H9 (cell line): ENCODE data around the gene ANKRD28. TPM values are rescaled to one million over a fixed set of nuclear protein-coding genes. Genes with fewer than 3 reads are reported as not detected.

Experiments
- DNase-seq: peaks from one replicate; pipeline ENCODE4 v3.0.0-alpha.2; 2017
- H2AFZ ChIP-seq: one replicate; pipeline ENCODE4 v1.6.1; 2013; ENCODE audit warnings: mild to moderate bottlenecking, low read length, control low read depth, moderate library complexity
- H2AK5ac ChIP-seq: 2 replicates; pipeline ENCODE4 v1.6.1; 2013; ENCODE audit warnings: low read length, control low read depth, mixed read lengths; ENCODE audit not compliant: insufficient read length
- H2BK120ac ChIP-seq: one replicate; pipeline ENCODE4 v1.6.1; 2013; ENCODE audit warnings: low read depth, mild to moderate bottlenecking, low read length, control low read depth, inconsistent platforms; ENCODE audit not compliant: poor library complexity, severe bottlenecking
- H2BK12ac ChIP-seq: 2 replicates; pipeline ENCODE4 v1.6.1; 2013; ENCODE audit warnings: low read length, control low read depth, mixed read lengths, low read depth; ENCODE audit not compliant: insufficient read length
- H2BK15ac ChIP-seq: 2 replicates; pipeline ENCODE4 v1.6.1; 2013; ENCODE audit warnings: low read depth, low read length, control low read depth
- H2BK20ac ChIP-seq: one replicate; pipeline ENCODE4 v1.6.1; 2013; ENCODE audit warnings: low read depth, mild to moderate bottlenecking, low read length, control low read depth, inconsistent platforms; ENCODE audit not compliant: poor library complexity, severe bottlenecking
- H2BK5ac ChIP-seq: 2 replicates; pipeline ENCODE4 v1.6.1; 2013; ENCODE audit warnings: low read length, control low read depth, mixed read lengths; ENCODE audit not compliant: insufficient read length
- H3K14ac ChIP-seq: 2 replicates; pipeline ENCODE4 v1.6.1; 2013; ENCODE audit warnings: low read length, control low read depth; ENCODE audit not compliant: insufficient read depth
- H3K18ac ChIP-seq: 2 replicates; pipeline ENCODE4 v1.6.1; 2013; ENCODE audit warnings: low read depth, mild to moderate bottlenecking, mixed read lengths, low read length, control low read depth; ENCODE audit not compliant: insufficient read length
- H3K23ac ChIP-seq: 2 replicates; pipeline ENCODE4 v1.6.1; 2013; ENCODE audit warnings: low read length, control low read depth, mixed read lengths, low read depth; ENCODE audit not compliant: insufficient read length
- H3K23me2 ChIP-seq: 2 replicates; pipeline ENCODE4 v1.6.1; 2013; ENCODE audit warnings: low read depth, mild to moderate bottlenecking, mixed read lengths, low read length, control low read depth; ENCODE audit not compliant: insufficient read length, poor library complexity, severe bottlenecking
- H3K27ac ChIP-seq: 2 replicates; pipeline ENCODE4 v1.5.1; 2013; ENCODE audit warnings: low read length, control low read depth, mixed read lengths, low read depth; ENCODE audit not compliant: insufficient read length
- H3K27me3 ChIP-seq: 2 replicates; pipeline ENCODE4 v1.6.1; 2013; ENCODE audit warnings: low read length, control low read depth, inconsistent platforms; ENCODE audit not compliant: insufficient read depth
- H3K4ac ChIP-seq: 2 replicates; pipeline ENCODE4 v1.6.1; 2013; ENCODE audit warnings: low read depth, mild to moderate bottlenecking, control low read depth, inconsistent platforms, low read length, moderate library complexity
- H3K4me1 ChIP-seq: 2 replicates; pipeline ENCODE4 v1.6.1; 2013; ENCODE audit warnings: low read length, control low read depth, inconsistent platforms; ENCODE audit not compliant: insufficient read depth
- H3K4me2 ChIP-seq: 2 replicates; pipeline ENCODE4 v1.6.1; 2013; ENCODE audit warnings: low read length, control low read depth, mixed read lengths; ENCODE audit not compliant: insufficient read length, insufficient read depth
- H3K56ac ChIP-seq: 2 replicates; pipeline ENCODE4 v1.6.1; 2013; ENCODE audit warnings: low read depth, mild to moderate bottlenecking, mixed read lengths, low read length, control low read depth; ENCODE audit not compliant: insufficient read length
- H3K79me1 ChIP-seq: 2 replicates; pipeline ENCODE4 v1.6.1; 2013; ENCODE audit warnings: low read depth, mild to moderate bottlenecking, moderate library complexity, low read length, control low read depth, inconsistent platforms; ENCODE audit not compliant: insufficient read depth, poor library complexity, severe bottlenecking
- H3K79me2 ChIP-seq: 2 replicates; pipeline ENCODE4 v1.6.1; 2013; ENCODE audit warnings: low read length, control low read depth, inconsistent platforms; ENCODE audit not compliant: insufficient read depth
- H3K9ac ChIP-seq: 2 replicates; pipeline ENCODE4 v1.6.1; 2013; ENCODE audit warnings: low read length, control low read depth, mixed read lengths; ENCODE audit not compliant: insufficient read length; ENCODE audit errors: extremely low read depth
- H3K9me3 ChIP-seq: one replicate; pipeline ENCODE4 v1.6.1; 2013; ENCODE audit warnings: low read depth, low read length, inconsistent platforms; ENCODE audit not compliant: control insufficient read depth
- H3T11ph ChIP-seq: one replicate; pipeline ENCODE4 v1.6.1; 2013; ENCODE audit warnings: mild to moderate bottlenecking, low read length, control low read depth, inconsistent platforms
- H4K20me1 ChIP-seq: one replicate; pipeline ENCODE4 v1.6.1; 2013; ENCODE audit not compliant: control insufficient read depth, insufficient read length, insufficient read depth
- H4K5ac ChIP-seq: 2 replicates; pipeline ENCODE4 v1.6.1; 2013; ENCODE audit warnings: low read depth, mild to moderate bottlenecking, mixed read lengths, low read length, control low read depth; ENCODE audit not compliant: insufficient read length
- H4K8ac ChIP-seq: replicated peaks from 2 replicates; pipeline ENCODE4 v1.6.1; 2013; ENCODE audit warnings: low read length, control low read depth, mixed read lengths, low read depth; ENCODE audit not compliant: insufficient read length
- H4K91ac ChIP-seq: 2 replicates; pipeline ENCODE4 v1.6.1; 2013; ENCODE audit warnings: low read depth, mild to moderate bottlenecking, moderate library complexity, mixed read lengths, low read length, control low read depth; ENCODE audit not compliant: insufficient read length
- H3K27ac Mint-ChIP-seq, 3 experiments: 2 replicates in 2 of 3; 3 replicates in 1 of 3; pipeline ENCODE4 v1.8.0; 2020 to 2021; ENCODE audit warnings: mixed read lengths in 3 of 3, mild to moderate bottlenecking in 1 of 3, moderate library complexity in 1 of 3
- H3K27me3 Mint-ChIP-seq: 2 replicates; pipeline ENCODE4 v1.8.0; 2021; ENCODE audit warnings: low read depth, mild to moderate bottlenecking, moderate library complexity, mixed read lengths
- H3K36me3 Mint-ChIP-seq, 3 experiments: 2 replicates in 2 of 3; 3 replicates in 1 of 3; pipeline ENCODE4 v1.8.0; 2020 to 2021; ENCODE audit warnings: low read depth in 3 of 3, mixed read lengths in 3 of 3; ENCODE audit not compliant: insufficient read depth in 1 of 3
- H3K4me1 Mint-ChIP-seq, 2 experiments: 2 replicates each; pipeline ENCODE4 v1.8.0; 2020; ENCODE audit warnings: mixed read lengths in 2 of 2
- H3K4me3 Mint-ChIP-seq, 2 experiments: 2 replicates in 1 of 2; 3 replicates in 1 of 2; pipeline ENCODE4 v1.8.0; 2020 to 2021; ENCODE audit warnings: mild to moderate bottlenecking in 2 of 2, mixed read lengths in 2 of 2, moderate library complexity in 1 of 2
- H3K9me3 Mint-ChIP-seq, 2 experiments: 2 replicates in 1 of 2; 3 replicates in 1 of 2; pipeline ENCODE4 v1.8.0; 2020; ENCODE audit warnings: mild to moderate bottlenecking in 2 of 2, mixed read lengths in 2 of 2, moderate library complexity in 1 of 2
- WGBS: extraction: QIAGEN DNeasy Blood & Tissue Kit; methylation state at CpG from one replicate; pipeline ENCODE4 v1.1.7; 2013; ENCODE audit warnings: missing lambda C conversion rate, low lambda C conversion rate, mixed read lengths; ENCODE audit not compliant: insufficient read length; ENCODE audit errors: extremely low coverage; 5-methylcytosine and 5-hydroxymethylcytosine counted together
- total RNA-seq: library from RNA; stranded (reverse); gene quantifications from 2 replicates; pipeline ENCODE4 v1.2.1, GENCODE V29; 2021
- TF ChIP-seq, protein P1 (sequence below): fragments of 200-600 bp; sonication (generic); conservative IDR thresholded peaks from 3 replicates; pipeline ENCODE4 v1.8.0; 2021; ENCODE audit warnings: antibody characterized with exemption, mild to moderate bottlenecking

ANKRD28 gene
- total RNA-seq, 1 experiment from 2014 or later, result 59.0 TPM

DNA sequence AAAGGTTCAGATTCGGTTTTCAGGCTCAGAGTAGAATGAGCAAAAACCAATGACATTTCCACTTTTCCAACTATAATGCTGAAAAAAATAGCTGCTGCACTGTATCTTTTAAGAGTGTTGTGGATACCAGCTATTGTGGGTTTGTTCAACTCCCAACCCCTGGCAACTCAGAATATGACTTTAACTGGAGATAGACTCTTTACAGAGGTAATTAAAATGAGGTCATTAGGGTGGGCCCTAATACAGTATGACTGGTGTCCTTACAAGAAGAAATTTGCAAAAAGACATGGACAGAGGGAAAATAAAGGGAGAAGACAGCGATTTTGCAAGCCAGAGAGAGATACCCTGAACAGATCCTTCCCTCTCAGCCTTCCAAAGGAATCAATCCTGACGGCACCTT is 39.5 kb downstream of the ANKRD28 start:
- Histone ChIP-seq H3K27ac (no peak overlapping the region), H3T11ph (no peak overlapping the region), H3K79me2 (no peaks in the 10 kb centered on the region), H3K9ac (no peak overlapping the region), H2AK5ac (no peak overlapping the region), H3K79me1 (no peaks in the 10 kb centered on the region), H3K18ac (no peak overlapping the region), H2BK12ac (no peak overlapping the region), H3K4me1 (peaks cover 11% of the 10 kb centered on the region; the same call in 1 of the 2 replicates), H2BK15ac (no peak overlapping the region), H4K20me1 (no peaks in the 10 kb centered on the region), H2AFZ (no peak overlapping the region), H3K27me3 (no peaks in the 10 kb centered on the region), H3K23ac (no peak overlapping the region), H2BK120ac (no peak overlapping the region), H4K8ac (no peak overlapping the region), H3K4me2 (no peak overlapping the region), H3K4ac (no peak overlapping the region), H3K56ac (no peak overlapping the region), H2BK20ac (no peak overlapping the region), H2BK5ac (no peak overlapping the region), H3K14ac (no peak overlapping the region), H4K5ac (no peak overlapping the region), H4K91ac (no peak overlapping the region), H3K23me2 (no peaks in the 10 kb centered on the region), H3K9me3 (no peaks in the 10 kb centered on the region)
- Mint-ChIP-seq H3K27me3 (no peaks in the 10 kb centered on the region), H3K4me1 (peaks cover 48 to 60% of the 10 kb centered on the region in 2 experiments), H3K4me3 (no peak overlapping the region), H3K27ac (peak overlapping the region in 2 of 3 experiments; percentile 37 to 91; a peak in 6 of 7 replicates), H3K36me3 (peaks cover 0 to 6% (median 5%) of the 10 kb centered on the region in 3 experiments; a peak in 3 of 7 replicates), H3K9me3 (no peaks in the 10 kb centered on the region)
- DNase-seq, result no peak
- WGBS, result no CpG with 5 or more reads among the region's 3 CpGs
- TF ChIP-seq, protein P1, sequence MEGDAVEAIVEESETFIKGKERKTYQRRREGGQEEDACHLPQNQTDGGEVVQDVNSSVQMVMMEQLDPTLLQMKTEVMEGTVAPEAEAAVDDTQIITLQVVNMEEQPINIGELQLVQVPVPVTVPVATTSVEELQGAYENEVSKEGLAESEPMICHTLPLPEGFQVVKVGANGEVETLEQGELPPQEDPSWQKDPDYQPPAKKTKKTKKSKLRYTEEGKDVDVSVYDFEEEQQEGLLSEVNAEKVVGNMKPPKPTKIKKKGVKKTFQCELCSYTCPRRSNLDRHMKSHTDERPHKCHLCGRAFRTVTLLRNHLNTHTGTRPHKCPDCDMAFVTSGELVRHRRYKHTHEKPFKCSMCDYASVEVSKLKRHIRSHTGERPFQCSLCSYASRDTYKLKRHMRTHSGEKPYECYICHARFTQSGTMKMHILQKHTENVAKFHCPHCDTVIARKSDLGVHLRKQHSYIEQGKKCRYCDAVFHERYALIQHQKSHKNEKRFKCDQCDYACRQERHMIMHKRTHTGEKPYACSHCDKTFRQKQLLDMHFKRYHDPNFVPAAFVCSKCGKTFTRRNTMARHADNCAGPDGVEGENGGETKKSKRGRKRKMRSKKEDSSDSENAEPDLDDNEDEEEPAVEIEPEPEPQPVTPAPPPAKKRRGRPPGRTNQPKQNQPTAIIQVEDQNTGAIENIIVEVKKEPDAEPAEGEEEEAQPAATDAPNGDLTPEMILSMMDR, result no peak
